HCT116 (cell line): ENCODE results near the gene KLF3. TPM values are rescaled to one million over a fixed set of nuclear protein-coding genes. Genes with fewer than 3 reads are reported as not detected.

ENCODE experiments used
- ATAC-seq: fragments of 200-7000 bp; cut with Tn5 transposase; 2 replicates; pipeline ENCODE4 v1.9.1; 2020; ENCODE audit warnings: mild to moderate bottlenecking, moderate library complexity
- BruUV-seq: library from RNA; stranded (reverse); fragments of 400-500 nt; replicated peaks from 2 replicates; lab custom pipeline; 2021; lab: Mats Ljungman, UMichigan
- CTCF ChIA-PET: fragments of 300-600 bp; sonication (Branson Sonifier 250); formaldehyde crosslinking; loops from one replicate; lab custom pipeline; 2021; ENCODE audit warnings: antibody characterized with exemption; lab: Charles Lee
- POLR2A ChIA-PET: fragments of 300-600, 350-600 bp; sonication (Branson Sonifier 250); formaldehyde crosslinking; loops from one replicate; lab custom pipeline; 2021; ENCODE audit warnings: antibody characterized with exemption; lab: Charles Lee
- RAD21 ChIA-PET, 2 experiments: fragments of 300-600 bp; sonication (Branson Sonifier 250); formaldehyde crosslinking; loops; one replicate each; lab custom pipeline; 2023; ENCODE audit warnings: low total read pairs in 2 of 2; ENCODE audit not compliant: uncharacterized antibody in 2 of 2, unreplicated experiment in 2 of 2, low non-redundant PET in 1 of 2; lab: Charles Lee
- DNase-seq: peaks from one replicate; pipeline ENCODE4 v3.0.0-alpha.2; 2010; ENCODE audit warnings: low read depth, low spot score
- H2AFZ ChIP-seq: fragments of 200-600 bp; shearing (Covaris generic), sonication (generic); 2 replicates; pipeline ENCODE4 v1.6.1; 2017; ENCODE audit warnings: low read depth, mixed run types, mixed read lengths, antibody characterized with exemption, low read length; ENCODE audit not compliant: poor library complexity, severe bottlenecking
- H3K27ac ChIP-seq: 2 replicates; pipeline ENCODE4 v1.5.1; 2012; ENCODE audit warnings: low read depth, low read length
- H3K27me3 ChIP-seq: fragments of 200-600 bp; sonication (generic); 2 replicates; pipeline ENCODE4 v1.6.1; 2016; ENCODE audit warnings: mixed run types, low read length, mixed read lengths; ENCODE audit not compliant: insufficient read depth
- H3K36me3 ChIP-seq, 2 experiments: fragments of 200-500 bp in 1 of 2; fragments of 200-600 bp in 1 of 2; sonication (Bioruptor generic) in 1 of 2; sonication (generic) in 1 of 2; 2 replicates each; pipeline versions ENCODE4 v1.5.1 to v1.6.1; 2014 to 2016; ENCODE audit warnings: low read length in 2 of 2, inconsistent platforms in 1 of 2, mixed read lengths in 1 of 2, mixed run types in 1 of 2; ENCODE audit not compliant: insufficient read depth in 2 of 2, control insufficient read depth in 1 of 2
- H3K4me1 ChIP-seq, 2 experiments: fragments of 200-600 bp in 1 of 2; sonication (generic) in 1 of 2; 2 replicates each; pipeline versions ENCODE4 v1.5.1 to v1.6.1; 2012 to 2017; ENCODE audit warnings: low read length in 2 of 2, inconsistent platforms in 1 of 2, mild to moderate bottlenecking in 1 of 2, mixed read lengths in 1 of 2, mixed run types in 1 of 2, moderate library complexity in 1 of 2; ENCODE audit not compliant: insufficient read depth in 2 of 2, control insufficient read depth in 1 of 2
- H3K4me2 ChIP-seq: fragments of 200-600 bp; sonication (generic); 2 replicates; pipeline ENCODE4 v1.6.1; 2017; ENCODE audit warnings: mixed run types, low read length, mixed read lengths
- H3K4me3 ChIP-seq, 2 experiments: fragments of 200-600 bp in 1 of 2; sonication (generic) in 1 of 2; replicated peaks in 1 of 2; 2 replicates each; pipeline ENCODE4 v1.5.1; 2011 to 2016; ENCODE audit warnings: low read length in 2 of 2, control low read depth in 1 of 2, low read depth in 1 of 2, mild to moderate bottlenecking in 1 of 2, mixed read lengths in 1 of 2, mixed run types in 1 of 2
- H3K79me2 ChIP-seq: fragments of 200-600 bp; sonication (generic); 2 replicates; pipeline ENCODE4 v1.6.1; 2017; ENCODE audit warnings: mild to moderate bottlenecking, mixed run types, low read length, moderate library complexity, mixed read lengths; ENCODE audit not compliant: insufficient read depth
- H3K9ac ChIP-seq: fragments of 200-600 bp; sonication (generic); 2 replicates; pipeline ENCODE4 v1.6.1; 2016; ENCODE audit warnings: low read length, mixed read lengths
- H3K9me2 ChIP-seq: fragments of 200-600 bp; sonication (generic), shearing (Covaris generic); 2 replicates; pipeline ENCODE4 v1.6.1; 2017; ENCODE audit warnings: mixed run types, mild to moderate bottlenecking, moderate library complexity; ENCODE audit not compliant: insufficient read depth
- H3K9me3 ChIP-seq, 2 experiments: fragments of 200-500 bp in 1 of 2; fragments of 200-600 bp in 1 of 2; sonication (Bioruptor generic) in 1 of 2; sonication (generic) in 1 of 2; 2 replicates each; pipeline ENCODE4 v1.6.1; 2014 to 2017; ENCODE audit warnings: low read length in 2 of 2, mixed read lengths in 2 of 2, inconsistent platforms in 1 of 2, low read depth in 1 of 2, mild to moderate bottlenecking in 1 of 2, mixed run types in 1 of 2, moderate library complexity in 1 of 2; ENCODE audit not compliant: control insufficient read depth in 1 of 2, insufficient read depth in 1 of 2
- H4K20me1 ChIP-seq: fragments of 200-600 bp; sonication (generic), shearing (Covaris generic); 2 replicates; pipeline ENCODE4 v1.6.1; 2017; ENCODE audit warnings: mixed run types, mild to moderate bottlenecking, moderate library complexity; ENCODE audit not compliant: insufficient read depth
- CBX3 ChIP-seq: IDR thresholded peaks from 2 replicates; pipeline ENCODE4 v1.6.1; 2012; ENCODE audit warnings: low read depth
- CEBPB ChIP-seq: IDR thresholded peaks from 2 replicates; pipeline ENCODE4 v1.6.1; 2012; ENCODE audit warnings: low read depth
- EGR1 ChIP-seq: IDR thresholded peaks from 2 replicates; pipeline ENCODE4 v1.6.1; 2012; ENCODE audit warnings: low read depth
- EZH2 ChIP-seq: fragments of 200-600 bp; sonication (generic); IDR thresholded peaks from 2 replicates; pipeline ENCODE4 v1.6.1; 2017; ENCODE audit warnings: antibody characterized with exemption, mixed run types
- EZH2phosphoT487 ChIP-seq: fragments of 200-600 bp; IDR thresholded peaks from 2 replicates; pipeline ENCODE4 v1.6.1; 2018; ENCODE audit warnings: antibody characterized with exemption, borderline replicate concordance
- FOSL1 ChIP-seq: IDR thresholded peaks from 2 replicates; pipeline ENCODE4 v1.6.1; 2012; ENCODE audit warnings: low read depth
- JUND ChIP-seq: IDR thresholded peaks from 2 replicates; pipeline ENCODE4 v1.6.1; 2012
- POLR2A ChIP-seq: IDR thresholded peaks from 2 replicates; pipeline ENCODE4 v1.7.0; 2011; ENCODE audit warnings: borderline replicate concordance; ENCODE audit not compliant: insufficient read depth, insufficient read length; ENCODE audit errors: extremely low read depth
- POLR2AphosphoS5 ChIP-seq: IDR thresholded peaks from 2 replicates; pipeline ENCODE4 v1.6.1; 2011; ENCODE audit warnings: mild to moderate bottlenecking, low read depth, low read length, moderate library complexity
- RAD21 ChIP-seq: IDR thresholded peaks from 2 replicates; pipeline ENCODE4 v1.6.1; 2012; ENCODE audit warnings: low read depth, mild to moderate bottlenecking
- SIN3A ChIP-seq: IDR thresholded peaks from 2 replicates; pipeline ENCODE4 v1.6.1; 2012; ENCODE audit warnings: low read depth
- SP1 ChIP-seq: IDR thresholded peaks from 2 replicates; pipeline ENCODE4 v1.6.1; 2012; ENCODE audit warnings: low read depth
- SRF ChIP-seq: IDR thresholded peaks from 2 replicates; pipeline ENCODE4 v1.6.1; 2012; ENCODE audit warnings: low read depth
- TCF7L2 ChIP-seq: IDR thresholded peaks from 2 replicates; pipeline ENCODE4 v1.7.0; 2011; ENCODE audit warnings: borderline replicate concordance, inconsistent platforms; ENCODE audit not compliant: insufficient read depth, insufficient read length; ENCODE audit errors: extremely low read depth
- ZFX ChIP-seq: fragments of 450-650 bp; IDR thresholded peaks from 2 replicates; pipeline ENCODE4 v1.6.1; 2017
- ZNF274 ChIP-seq: fragments of 200-500 bp; sonication (Bioruptor generic); IDR thresholded peaks from 2 replicates; pipeline ENCODE4 v1.6.1; 2014; ENCODE audit warnings: mild to moderate bottlenecking, low read depth, low read length, inconsistent platforms
- intact Hi-C: fragments of 100-400 bp; cut with micrococcal nuclease; formaldehyde crosslinking; loops from 2 replicates; pipeline ENCODE4 v1.10.0; 2022
- total RNA-seq: library from RNA; stranded (reverse); gene quantifications from one replicate; pipeline ENCODE4 v1.2.1, GENCODE V29; 2021; ENCODE audit not compliant: unreplicated experiment
- TF ChIP-seq, protein P1 (sequence below), 3 experiments: fragments of 200-600 bp in 1 of 3; sonication (generic) in 1 of 3; IDR thresholded peaks in 2 of 3; conservative IDR thresholded peaks in 1 of 3; 2 replicates each; pipeline ENCODE4 v1.5.1; 2012 to 2017; ENCODE audit warnings: low read depth in 2 of 3, low read length in 2 of 3, antibody characterized with exemption in 1 of 3, borderline replicate concordance in 1 of 3, control low read depth in 1 of 3, mild to moderate bottlenecking in 1 of 3, mixed read lengths in 1 of 3, mixed run types in 1 of 3, moderate library complexity in 1 of 3; ENCODE audit not compliant: insufficient read depth in 1 of 3
- TF ChIP-seq, protein P2 (sequence below): IDR thresholded peaks from 2 replicates; pipeline ENCODE4 v1.6.1; 2012; ENCODE audit warnings: low read depth
- TF ChIP-seq, protein P3 (sequence below): IDR thresholded peaks from 2 replicates; pipeline ENCODE4 v1.6.1; 2012

KLF3 gene
- total RNA-seq, 1 experiment from 2014 or later, result 44.2 TPM

DNA sequence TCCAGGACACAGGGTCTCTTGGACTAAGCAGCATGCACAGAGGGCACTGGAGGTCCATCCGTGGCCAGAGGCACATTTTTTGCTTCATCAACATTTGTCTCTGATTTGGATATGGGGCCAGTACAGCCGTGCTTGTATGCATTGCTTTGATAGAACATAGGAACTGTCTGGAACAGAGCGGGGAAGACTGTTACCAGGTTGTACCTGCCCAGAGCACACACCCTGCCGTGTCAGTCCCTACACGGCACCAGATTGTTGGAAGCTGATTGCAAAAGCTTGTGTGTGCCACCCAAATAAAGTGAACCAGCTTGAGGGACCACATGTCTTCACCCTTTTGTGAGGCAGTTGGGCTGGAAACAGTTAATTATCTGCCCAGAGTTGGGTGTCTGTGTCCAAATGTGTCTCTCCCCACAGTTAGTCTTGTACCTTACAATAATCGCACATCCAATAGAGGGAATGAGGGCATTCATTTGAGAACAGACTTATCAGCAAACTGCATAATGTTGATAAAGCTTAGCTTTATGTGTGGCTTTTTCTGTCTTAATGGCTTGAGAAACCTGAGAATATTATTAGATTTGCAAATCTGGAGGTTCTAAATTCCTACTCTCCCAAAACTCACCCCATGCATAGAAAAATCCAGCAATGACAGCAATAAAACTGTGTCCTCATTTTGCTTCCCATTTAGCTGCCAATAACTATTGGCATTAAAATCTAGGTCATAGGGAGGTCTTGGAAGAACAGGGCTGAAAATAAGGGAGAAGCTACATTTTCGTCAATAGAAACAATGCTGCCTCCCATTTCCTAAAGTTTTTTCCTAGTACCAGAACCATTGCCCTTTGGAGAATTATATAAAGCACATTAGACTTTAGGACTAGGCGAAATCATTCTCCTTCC lies 21.2 kb downstream of the KLF3 start:
- H3K27ac ChIP-seq, result no peak overlapping the region
- ATAC-seq, result no peak
- H3K4me3 ChIP-seq, result no peak overlapping the region
- no peak for TF ChIP-seq RAD21
- TF ChIP-seq POLR2AphosphoS5, result no peak
- no peak for TF ChIP-seq FOSL1
- no peak for TF ChIP-seq EZH2
- no peak for TF ChIP-seq SP1
- no peak for TF ChIP-seq EGR1
- no peak for TF ChIP-seq CEBPB
- no peak for TF ChIP-seq EZH2phosphoT487
- TF ChIP-seq, protein P1, sequence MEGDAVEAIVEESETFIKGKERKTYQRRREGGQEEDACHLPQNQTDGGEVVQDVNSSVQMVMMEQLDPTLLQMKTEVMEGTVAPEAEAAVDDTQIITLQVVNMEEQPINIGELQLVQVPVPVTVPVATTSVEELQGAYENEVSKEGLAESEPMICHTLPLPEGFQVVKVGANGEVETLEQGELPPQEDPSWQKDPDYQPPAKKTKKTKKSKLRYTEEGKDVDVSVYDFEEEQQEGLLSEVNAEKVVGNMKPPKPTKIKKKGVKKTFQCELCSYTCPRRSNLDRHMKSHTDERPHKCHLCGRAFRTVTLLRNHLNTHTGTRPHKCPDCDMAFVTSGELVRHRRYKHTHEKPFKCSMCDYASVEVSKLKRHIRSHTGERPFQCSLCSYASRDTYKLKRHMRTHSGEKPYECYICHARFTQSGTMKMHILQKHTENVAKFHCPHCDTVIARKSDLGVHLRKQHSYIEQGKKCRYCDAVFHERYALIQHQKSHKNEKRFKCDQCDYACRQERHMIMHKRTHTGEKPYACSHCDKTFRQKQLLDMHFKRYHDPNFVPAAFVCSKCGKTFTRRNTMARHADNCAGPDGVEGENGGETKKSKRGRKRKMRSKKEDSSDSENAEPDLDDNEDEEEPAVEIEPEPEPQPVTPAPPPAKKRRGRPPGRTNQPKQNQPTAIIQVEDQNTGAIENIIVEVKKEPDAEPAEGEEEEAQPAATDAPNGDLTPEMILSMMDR (IDR thresholded peaks at IDR 0.05 in 2 of 3, conservative IDR thresholded peaks at IDR 0.05 in 1 of 3; ENCODE audit: borderline replicate concordance in 1 of 3, insufficient read depth in 1 of 3, low read depth in 2 of 3, low read length in 2 of 3), result no peak
- no peak for TF ChIP-seq SRF
- no peak for TF ChIP-seq POLR2A
- TF ChIP-seq CBX3, result no peak
- TF ChIP-seq, protein P2, sequence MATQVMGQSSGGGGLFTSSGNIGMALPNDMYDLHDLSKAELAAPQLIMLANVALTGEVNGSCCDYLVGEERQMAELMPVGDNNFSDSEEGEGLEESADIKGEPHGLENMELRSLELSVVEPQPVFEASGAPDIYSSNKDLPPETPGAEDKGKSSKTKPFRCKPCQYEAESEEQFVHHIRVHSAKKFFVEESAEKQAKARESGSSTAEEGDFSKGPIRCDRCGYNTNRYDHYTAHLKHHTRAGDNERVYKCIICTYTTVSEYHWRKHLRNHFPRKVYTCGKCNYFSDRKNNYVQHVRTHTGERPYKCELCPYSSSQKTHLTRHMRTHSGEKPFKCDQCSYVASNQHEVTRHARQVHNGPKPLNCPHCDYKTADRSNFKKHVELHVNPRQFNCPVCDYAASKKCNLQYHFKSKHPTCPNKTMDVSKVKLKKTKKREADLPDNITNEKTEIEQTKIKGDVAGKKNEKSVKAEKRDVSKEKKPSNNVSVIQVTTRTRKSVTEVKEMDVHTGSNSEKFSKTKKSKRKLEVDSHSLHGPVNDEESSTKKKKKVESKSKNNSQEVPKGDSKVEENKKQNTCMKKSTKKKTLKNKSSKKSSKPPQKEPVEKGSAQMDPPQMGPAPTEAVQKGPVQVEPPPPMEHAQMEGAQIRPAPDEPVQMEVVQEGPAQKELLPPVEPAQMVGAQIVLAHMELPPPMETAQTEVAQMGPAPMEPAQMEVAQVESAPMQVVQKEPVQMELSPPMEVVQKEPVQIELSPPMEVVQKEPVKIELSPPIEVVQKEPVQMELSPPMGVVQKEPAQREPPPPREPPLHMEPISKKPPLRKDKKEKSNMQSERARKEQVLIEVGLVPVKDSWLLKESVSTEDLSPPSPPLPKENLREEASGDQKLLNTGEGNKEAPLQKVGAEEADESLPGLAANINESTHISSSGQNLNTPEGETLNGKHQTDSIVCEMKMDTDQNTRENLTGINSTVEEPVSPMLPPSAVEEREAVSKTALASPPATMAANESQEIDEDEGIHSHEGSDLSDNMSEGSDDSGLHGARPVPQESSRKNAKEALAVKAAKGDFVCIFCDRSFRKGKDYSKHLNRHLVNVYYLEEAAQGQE, result no peak
- no peak for TF ChIP-seq TCF7L2
- TF ChIP-seq, protein P3, sequence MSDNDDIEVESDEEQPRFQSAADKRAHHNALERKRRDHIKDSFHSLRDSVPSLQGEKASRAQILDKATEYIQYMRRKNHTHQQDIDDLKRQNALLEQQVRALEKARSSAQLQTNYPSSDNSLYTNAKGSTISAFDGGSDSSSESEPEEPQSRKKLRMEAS, result no peak
- no peak for TF ChIP-seq ZNF274
- TF ChIP-seq ZFX, result no peak
- TF ChIP-seq JUND, result no peak
- no peak for TF ChIP-seq SIN3A
- TF ChIP-seq, all 23 proteins: peak for 0
- no peak overlapping the region for H3K4me2 ChIP-seq
- intact Hi-C loops, result no loop called here
- H3K9me3 ChIP-seq, result no peaks in the 10 kb centered on the region
- no peak for DNase-seq
- no peaks in the 10 kb centered on the region for H3K9me2 ChIP-seq
- peaks cover 84% of the 10 kb centered on the region for H3K79me2 ChIP-seq
- no TSS peak for BruUV-seq
- H3K27me3 ChIP-seq, result no peaks in the 10 kb centered on the region
- no peak overlapping the region for H2AFZ ChIP-seq
- H3K4me1 ChIP-seq, result peaks cover 0 to 16% of the 10 kb centered on the region in 2 experiments; a peak in 2 of 4 replicates
- ChIA-PET RAD21 (no interaction called here), POLR2A (no interaction called here), CTCF (interaction anchor here (1.5 kb wide), 1 partner anchor 506 kb away, joined by 9 read pairs; no protein-coding TSS in a partner anchor)
- no peaks in the 10 kb centered on the region; the same call in 1 of the 2 replicates for H4K20me1 ChIP-seq
- no peak overlapping the region for H3K9ac ChIP-seq
- peaks cover 23 to 35% of the 10 kb centered on the region in 2 experiments for H3K36me3 ChIP-seq
